HPDE6-E6E7 (cell line): ENCODE measurements around the gene SECISBP2L.
"Not testable (repeated sequence)": the region's sequence is repeated elsewhere in the genome, so short reads cannot be mapped to it uniquely, and the experiment has no call there.

ENCODE experiments used
- DNase-seq: peaks from one replicate; pipeline ENCODE4 v3.0.0; 2011; ENCODE audit warnings: missing footprints; ENCODE audit errors: extremely low spot score

Gene SECISBP2L

DNA sequence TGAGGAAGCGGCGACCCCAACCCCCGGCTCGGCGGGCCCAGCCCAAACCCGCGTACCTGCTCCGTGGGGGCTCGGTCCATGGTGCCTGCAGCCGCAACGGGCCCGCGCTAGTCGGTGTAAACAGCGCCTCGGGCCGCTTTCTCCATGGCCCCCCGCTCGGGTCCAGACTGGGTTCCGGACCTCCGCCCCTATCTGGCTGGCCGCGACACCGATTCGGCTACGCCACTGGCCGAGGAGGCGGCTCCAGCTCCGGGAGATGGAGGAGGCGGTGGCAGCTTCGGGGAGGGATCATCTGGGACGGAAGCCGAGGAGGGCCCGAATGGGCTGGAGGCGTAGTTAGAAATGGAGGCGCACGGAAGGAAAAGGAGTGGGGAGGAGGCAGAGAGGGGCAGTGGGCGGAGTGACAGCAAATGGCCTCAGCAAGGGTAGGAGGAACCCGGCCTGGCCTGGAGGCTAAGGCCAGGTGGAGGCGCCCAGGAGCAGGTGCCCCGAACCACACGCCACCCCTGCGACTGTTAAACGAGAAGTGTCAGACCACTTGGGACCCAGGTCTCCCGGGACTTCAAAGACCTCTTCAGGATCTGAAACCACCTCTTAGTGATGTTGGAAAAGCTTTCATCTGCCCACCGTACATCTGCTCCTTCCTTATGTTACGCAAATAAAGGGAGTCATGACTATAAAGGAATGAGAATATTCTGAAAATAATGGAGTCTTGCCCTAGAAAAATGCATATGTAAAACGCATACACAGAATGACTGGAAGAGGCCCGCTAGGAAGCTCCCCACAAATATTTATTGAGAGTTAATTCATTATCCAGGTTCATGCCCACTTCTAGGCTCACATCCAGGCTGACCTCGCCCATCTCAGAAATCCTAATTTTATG lies at the start of gene SECISBP2L:
TSS of gene SECISBP2L (minus strand) at position 227 of the 883 bp plus-strand sequence. CDS start at position 80, 147 bp downstream.
- peak; percentile 87 for DNase-seq

- no peak for DNase-seq
Measured at GRCh38 chr15:49094923-49095322, 48.7 kb upstream of the SECISBP2L start.

DNA sequence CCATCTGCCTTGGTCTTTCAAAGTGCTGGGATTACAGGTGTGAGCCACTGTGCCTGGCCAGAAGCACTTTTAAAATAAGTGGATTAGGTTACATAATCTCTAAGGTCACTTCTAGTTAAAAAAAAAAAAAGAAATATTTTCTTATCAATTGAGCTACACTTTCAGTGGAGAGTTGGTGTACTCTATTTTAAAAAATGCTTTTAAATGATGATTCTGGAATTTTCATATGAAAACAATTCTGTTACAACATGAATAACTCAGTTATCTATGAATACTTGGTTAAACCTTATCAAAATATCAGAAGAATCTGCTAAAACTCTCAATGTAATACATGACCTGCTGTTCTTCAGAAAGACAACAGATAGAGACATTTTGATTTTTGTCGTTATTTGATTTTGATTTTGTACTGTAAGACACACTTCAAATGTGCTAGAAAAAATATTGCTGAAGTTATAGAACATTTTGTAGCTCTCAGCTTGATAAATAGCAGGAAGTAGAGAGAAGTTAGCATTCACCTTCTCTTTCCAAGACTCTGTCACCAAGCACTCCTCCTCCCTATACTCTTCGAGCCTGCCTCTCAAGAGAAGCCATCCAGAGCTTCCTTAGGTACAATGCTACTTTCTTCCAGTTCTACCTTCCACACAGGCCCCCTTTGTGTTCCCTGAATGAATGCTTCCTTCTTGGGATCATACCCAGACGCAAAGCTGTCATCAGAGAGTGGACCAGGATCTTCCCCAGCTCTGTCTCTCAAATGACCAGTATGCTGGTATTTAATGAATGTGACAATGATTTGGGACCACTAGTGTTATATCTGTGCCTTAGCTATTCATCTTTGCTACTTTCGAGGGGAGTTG lies 47.2 kb upstream of the SECISBP2L start:
- no peak for DNase-seq

DNA sequence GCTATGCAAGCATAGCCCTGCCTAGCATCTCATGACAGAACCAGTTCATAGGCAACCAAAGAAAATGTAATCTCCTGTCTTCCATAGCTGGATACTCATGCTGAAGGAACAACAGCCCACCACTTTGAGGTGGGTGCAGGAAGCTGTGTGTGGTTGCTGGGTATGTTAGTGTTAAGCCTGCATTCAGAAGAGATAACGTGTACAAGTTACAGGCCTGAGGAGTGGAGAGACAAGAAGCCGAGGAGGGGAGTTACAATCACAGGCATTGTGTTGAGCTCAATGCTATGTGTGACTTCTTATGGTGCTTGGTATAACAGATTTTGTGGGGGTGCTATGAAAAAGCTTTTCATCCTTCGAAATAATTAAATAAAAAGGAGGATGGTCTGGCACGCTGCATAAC lies 42.8 kb upstream of the SECISBP2L start:
- DNase-seq, result no peak

GRCh38 chr15:49085696-49086459 lies 39.6 kb upstream of the SECISBP2L start:
- DNase-seq, result no peak

GRCh38 chr15:49084285-49084570 lies 38.0 kb upstream of the SECISBP2L start:
- DNase-seq, result no peak

DNA sequence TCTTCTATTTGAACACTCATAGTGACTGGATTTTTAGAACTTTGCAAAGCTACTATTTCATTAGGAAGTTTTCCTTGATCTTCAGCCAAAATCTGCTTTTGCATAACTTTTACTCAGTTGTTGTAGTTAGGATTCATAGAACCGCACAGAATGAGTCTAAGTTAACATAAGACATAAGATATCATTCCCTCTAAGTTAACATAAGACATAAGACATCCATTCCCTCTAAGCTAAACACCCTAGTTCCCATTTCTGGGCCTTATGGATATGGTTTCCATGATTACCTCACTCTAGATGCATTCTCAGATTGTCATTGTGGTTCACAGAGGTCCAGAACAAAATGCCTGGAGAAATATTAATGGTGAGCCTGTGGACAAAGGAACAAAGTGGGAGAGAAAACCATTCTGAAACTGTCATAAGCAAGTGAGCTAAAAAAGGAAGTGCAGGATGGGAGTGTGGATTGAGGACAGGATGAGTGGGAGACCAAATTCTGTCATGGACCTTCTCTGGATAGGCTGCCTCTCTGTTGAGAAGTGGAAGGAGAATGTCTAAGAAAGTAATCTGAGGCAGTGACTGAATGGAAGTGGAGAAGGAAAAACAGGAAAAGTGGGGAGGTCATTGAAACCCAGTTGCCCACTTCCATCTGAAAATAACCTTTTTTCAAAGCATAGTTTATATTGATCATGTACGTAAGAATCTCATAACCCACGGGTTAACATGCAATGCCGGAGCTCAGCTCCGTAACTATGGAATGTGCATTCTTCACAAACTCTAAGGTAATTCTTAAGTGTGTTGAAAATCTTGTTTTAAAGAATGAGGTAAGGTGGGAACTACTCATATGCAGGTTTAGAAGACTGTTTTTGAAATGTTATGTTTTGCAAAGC lies 37.4 kb upstream of the SECISBP2L start:
- no peak for DNase-seq

- no peak for DNase-seq
Measured at GRCh38 chr15:49082960-49083359, 36.7 kb upstream of the SECISBP2L start.

- no peak for DNase-seq
Measured at GRCh38 chr15:49079340-49080039, 33.2 kb upstream of the SECISBP2L start.

GRCh38 chr15:49075881-49076280 lies 29.6 kb upstream of the SECISBP2L start:
- no peak for DNase-seq

- DNase-seq, result not testable (repeated sequence)
Measured at GRCh38 chr15:49074589-49075287, 28.5 kb upstream of the SECISBP2L start.

DNA sequence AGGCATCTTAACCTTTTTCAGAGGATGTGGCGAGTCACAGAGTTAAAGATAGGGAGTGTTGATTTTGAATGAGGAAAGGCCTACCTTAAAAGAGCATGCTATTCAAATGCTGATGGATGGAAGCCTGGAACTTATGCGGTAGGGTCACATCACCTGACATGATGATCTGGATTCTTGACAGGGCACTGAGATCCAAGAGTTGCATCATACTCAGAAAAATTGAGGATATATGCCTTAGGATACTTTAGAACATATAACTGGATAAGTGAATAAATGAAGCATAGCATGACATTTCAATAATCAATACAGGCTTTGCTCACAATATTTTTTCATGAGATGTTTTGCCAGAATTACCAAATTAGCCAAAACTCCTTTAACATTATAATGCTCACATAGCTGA lies 20.1 kb upstream of the SECISBP2L start:
- DNase-seq, result no peak

- DNase-seq, result no peak
Measured at GRCh38 chr15:49064884-49065283, 18.6 kb upstream of the SECISBP2L start.

DNA sequence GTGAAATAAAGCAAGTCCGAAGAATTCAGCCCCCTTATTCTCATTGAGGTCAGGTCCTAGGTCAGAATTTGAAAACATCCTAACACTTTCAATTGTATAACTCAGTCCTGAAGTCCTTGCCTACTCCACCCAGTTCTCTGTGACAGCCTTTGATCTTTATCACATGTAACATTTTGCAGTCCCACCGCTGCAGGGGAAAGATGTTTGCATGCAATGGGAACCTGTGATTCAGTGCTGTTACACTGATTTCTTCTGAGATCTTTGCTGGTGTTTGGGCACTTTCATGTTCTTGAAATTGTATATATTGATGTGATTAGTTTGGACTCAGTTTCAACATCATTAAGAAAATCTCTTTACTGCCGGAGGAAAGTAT lies 18.0 kb upstream of the SECISBP2L start:
- DNase-seq, result no peak

GRCh38 chr15:49063402-49064280 lies 17.4 kb upstream of the SECISBP2L start:
- DNase-seq, result no peak

DNA sequence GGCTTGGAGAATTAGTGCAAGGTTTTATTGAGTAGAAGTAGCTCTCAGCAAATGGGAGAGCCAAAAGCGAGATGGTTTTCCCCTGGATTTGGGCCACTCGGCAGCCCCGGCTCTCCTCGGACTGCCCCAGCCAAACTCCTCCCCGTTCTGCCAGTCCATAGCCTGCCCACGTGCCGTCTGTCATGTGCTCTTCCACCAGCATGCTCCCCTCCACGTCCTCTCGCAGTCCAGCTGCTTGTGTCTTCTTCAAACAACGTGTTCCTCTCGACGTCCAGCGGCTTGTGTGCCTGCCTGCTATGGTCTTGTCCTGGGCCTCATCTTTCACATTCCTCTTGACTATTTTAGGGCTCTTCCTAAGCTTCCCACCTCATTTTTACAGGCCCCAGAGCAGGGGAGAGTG lies 16.7 kb upstream of the SECISBP2L start:
- DNase-seq, result no peak

- DNase-seq, result no peak
Measured at GRCh38 chr15:49060710-49061495, 14.7 kb upstream of the SECISBP2L start.

DNA sequence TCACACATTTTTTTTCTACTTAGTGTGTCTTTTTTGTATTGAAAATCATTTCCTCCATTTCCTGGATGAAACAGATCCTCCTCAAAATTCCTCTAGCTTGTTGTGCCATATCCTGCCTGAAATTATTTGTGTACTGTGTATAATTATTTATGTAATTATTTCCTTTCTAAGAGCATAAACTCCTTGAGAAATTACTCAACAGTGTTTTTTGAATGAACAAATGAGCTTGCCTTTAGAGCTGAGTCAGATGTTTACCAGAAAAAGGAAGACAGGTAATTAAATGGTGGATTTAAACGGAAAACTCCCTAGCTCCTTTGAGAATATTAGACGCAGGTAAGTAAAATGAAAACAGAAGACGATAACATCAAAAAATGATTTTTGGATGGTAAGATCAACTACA lies 13.2 kb upstream of the SECISBP2L start:
- DNase-seq, result no peak
